Occipital lobe (tissue), 2 donors: ENCODE results near the gene VAC14. TPM values are rescaled to one million over a fixed set of nuclear protein-coding genes. Genes with fewer than 3 reads are reported as not detected.

Source experiments
- DNase-seq: peaks from one replicate; lab custom pipeline; 2025; lab: John Stamatoyannopoulos, UW
- total RNA-seq: library from RNA; depleted of rRNA; stranded (reverse); fragments of >200 nt; gene quantifications from one replicate; pipeline ENCODE4 v1.2.3, GENCODE V29; 2014

The VAC14 gene
- total RNA-seq, 1 donor from 2014 or later, result 15.9 TPM

DNA sequence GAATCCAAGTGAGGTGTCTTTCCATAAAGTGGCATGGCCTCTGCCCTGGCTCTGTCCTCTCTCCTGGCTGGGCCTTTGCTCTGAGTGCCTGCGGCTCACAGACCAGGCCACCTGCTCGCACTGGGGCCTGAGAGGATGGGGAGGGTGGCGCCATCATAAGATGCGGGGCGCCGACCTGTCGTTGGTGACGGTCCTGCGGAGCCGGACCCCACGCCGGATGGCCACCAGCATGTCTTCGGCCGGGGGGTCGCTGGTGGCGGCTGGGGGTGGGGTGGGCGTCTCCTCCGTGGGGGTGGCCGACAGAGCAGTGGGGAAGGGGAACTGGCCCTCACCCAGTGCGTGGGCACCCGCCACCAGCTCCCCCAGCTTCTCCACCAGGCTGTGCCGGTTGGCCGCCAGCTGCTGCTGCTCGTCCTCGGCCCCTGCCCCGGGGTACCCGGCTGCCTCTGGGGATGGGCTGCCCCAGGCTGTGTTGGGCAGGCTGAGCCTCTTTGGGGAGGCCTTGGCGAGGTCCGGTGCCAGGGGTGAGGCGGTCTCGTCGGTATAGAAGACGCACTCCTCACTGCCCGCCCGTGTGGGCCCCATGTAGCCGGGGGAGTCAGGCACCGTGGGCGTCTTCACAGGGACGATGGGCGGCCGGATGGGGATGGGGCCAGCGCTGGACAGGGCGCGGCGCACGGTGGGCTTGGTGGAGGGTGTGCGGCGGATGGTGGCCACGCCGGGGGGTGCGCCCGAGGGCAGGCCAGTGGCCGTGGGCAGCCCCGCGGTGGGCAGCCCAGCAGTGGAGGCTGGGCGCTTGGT lies 137.2 kb downstream of the VAC14 start:
- no peak for DNase-seq

GRCh38 chr16:70662991-70663523 lies 137.9 kb downstream of the VAC14 start:
- DNase-seq, result no peak

DNA sequence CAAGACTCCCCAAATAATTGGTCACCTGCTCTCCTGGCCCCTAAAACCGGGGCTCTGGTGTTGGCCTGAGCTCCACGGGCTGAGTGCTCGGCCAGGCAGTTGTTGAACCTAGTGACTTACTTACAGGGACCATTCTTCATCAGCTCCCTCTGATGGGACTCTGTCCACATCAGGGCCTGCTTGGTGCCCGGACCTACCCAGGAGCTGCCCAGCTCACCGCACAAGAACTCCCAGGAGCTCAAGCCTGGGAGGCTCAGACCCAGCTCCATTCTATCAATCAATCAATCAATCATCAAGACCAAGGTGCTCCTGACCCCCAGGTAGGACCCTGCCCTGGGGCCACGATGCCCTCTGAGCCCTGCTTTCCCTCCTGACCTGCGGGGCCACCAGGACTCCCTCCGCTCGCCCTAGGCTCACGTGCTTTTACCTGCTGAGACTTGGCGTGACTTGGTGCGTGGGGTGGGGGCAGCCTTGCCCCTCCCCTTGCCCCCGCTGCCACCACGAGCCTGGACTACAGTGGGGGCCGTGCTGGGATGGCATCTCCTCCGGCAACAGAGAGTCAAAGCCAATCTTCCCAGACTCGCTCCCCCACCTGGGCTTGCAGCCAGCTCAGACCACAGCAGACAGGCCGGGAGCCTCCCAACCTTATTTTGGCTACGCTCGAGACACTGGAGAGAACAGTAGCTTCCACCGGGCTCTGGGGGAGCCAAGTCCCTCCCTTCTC lies 138.9 kb downstream of the VAC14 start:
- no peak for DNase-seq

- DNase-seq, result no peak
Observed at GRCh38 chr16:70661534-70661917, 139.4 kb downstream of the VAC14 start.

DNA sequence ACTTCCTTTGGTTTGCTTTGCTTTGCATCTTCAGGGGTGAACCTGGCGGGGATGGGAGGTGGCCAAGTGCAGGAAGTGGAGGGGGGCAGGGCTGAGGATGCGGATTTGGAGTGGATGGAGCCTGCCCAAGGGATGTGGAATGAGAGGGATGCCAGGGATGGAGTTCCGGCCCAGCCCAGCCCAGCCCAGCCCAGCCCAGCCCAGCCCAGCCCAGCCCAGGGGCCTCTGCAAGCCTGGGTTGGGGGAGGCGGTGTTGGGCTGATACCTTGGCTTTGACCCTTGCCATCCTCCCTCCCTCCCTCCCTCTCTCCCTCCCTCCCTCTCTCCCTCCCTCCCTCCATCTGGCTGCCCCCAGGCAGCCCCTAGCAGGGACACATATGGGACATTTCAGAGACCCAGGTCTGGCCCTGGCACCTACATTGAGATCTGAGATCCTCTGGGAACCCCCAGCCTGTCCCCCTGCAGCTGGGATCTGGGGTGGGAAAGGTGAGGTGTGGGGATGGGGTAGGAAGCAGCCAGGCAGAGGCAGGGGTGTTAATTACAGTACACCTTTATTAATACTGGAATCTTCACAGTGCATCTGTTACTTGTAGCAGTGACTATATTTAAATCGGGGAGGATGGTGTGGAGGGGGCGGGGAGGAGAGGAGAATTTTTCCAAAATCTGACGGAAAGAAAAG lies 140.1 kb downstream of the VAC14 start:
- no peak for DNase-seq

- DNase-seq, result no peak
Observed at GRCh38 chr16:70659953-70660671, 140.8 kb downstream of the VAC14 start.

DNA sequence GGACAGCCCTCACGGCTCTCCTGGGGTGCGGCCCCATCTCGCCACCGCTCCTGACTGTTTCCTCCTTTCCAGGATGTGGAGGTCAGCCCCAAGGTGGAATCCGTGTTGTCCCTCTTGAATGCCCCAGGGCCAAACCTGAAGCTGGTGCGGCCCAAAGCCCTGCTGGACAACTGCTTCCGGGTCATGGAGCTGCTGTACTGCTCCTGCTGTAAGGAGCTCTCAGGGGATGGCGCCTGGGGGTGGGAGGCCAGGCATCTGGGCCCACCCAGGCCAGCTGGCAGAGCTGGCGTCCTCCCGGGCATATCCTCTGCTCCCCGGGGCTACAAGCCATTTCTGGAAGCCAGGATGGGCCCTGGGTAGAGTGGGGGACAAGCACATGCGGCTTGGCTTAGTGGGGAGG lies 141.4 kb downstream of the VAC14 start:
- DNase-seq, result no peak

DNA sequence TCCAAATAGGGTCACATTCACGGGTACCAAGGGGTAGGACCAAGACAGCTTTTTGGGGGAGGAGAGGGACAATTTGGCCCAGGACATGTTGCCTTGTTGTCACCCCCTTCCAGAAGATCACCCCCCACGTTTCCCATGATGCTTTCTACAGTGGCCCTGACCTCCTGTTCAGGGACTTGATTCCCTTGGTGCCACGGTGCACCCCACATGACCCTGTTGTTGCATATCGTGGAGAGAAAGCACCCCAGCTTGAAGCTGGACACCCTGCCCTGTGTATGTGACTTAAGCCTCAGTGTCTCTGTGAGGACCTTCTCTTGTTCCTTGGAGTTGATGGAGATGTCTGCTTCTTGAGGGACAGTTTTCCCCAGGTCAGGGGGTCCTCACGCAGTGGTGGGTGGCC lies 142.0 kb downstream of the VAC14 start:
- DNase-seq, result no peak

DNA sequence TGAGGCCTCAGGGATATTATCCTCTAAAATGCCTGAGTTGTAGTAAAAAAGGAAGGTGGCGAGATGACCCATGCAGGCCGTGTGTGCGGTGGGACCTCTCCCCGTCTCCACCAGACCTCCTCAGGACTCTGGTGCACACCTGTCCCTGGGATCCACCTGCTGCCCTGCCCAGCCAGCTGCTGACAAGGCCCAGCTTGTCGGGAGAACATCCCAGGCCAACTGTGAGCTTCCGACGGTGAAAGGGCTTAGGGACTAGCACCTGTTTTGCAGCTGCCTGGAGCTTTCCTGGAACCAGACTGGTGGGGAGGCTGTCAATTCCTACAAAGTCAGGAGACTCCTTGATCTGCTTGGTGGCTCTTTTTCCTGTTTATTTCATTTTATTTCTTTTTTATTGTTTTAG lies 143.0 kb downstream of the VAC14 start:
- DNase-seq, result no peak

- DNase-seq, result no peak
Observed at GRCh38 chr16:70656712-70657263, 144.2 kb downstream of the VAC14 start.

- no peak for DNase-seq
Observed at GRCh38 chr16:70656065-70656711, 144.8 kb downstream of the VAC14 start.

- peak; percentile 67 for DNase-seq
Observed at GRCh38 chr16:70653809-70654771, 146.9 kb downstream of the VAC14 start.

DNA sequence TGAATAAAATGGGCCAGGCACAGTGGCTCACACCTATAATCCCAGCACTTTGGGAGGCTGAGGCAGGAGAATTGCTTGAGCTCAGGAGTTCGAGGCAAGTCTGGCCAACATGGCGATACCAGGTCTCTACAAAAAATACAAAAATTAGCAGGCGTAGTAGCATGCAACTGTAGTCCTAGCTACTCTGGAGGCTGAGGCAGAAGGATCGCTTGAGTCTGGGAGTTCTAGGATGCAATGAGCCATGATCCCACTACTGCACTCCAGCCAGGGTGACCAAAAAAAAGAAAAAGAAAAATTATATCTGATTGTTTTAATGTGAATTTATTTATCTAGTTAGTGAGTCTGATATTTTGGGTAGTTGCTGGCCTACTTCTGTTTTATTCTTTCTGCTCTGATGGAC lies 147.6 kb downstream of the VAC14 start:
- no peak for DNase-seq

GRCh38 chr16:70652322-70652721 lies 148.6 kb downstream of the VAC14 start:
- DNase-seq, result no peak

DNA sequence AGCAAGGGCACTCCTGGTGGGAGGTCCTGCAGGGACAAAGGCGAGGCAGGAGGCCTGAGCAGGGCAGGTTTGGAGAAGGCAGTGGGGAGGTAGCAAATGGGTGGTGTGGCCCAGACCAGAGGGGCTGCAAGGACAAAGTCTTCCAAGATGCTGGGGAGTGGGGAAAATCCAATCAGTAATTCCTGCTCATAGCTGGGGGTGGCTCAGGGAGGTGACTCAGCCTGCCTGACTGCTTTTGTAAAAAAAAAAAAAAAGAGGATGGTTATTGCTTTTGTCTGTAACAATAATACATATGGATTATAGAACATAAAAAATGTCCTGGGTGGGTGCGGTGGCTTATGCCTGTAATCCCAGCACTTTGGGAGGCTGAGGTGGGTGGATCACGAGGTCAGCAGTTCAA lies 149.4 kb downstream of the VAC14 start:
- no peak for DNase-seq

DNA sequence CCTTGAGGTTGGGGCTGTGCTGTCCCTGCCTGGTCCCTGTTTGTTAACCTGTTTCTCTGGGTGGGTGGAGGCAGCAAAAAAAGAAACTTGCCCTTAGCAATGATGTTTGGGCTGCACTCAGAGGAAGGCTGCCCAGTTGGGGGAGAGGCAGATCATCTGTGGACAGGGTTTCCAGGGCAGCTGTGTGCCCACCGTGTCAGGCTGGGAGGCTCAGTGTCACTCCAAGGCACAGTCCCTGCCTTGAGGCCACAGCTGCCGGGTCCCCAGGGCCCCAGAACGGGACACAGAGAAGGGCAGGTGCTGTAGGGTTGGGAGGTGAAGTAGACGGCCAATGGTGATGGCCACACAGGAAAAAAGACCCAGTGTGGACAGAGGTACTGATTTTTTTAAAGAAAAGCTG lies 150.7 kb downstream of the VAC14 start:
- no peak for DNase-seq

GRCh38 chr16:70649300-70649699 lies 151.7 kb downstream of the VAC14 start:
- DNase-seq, result no peak

- no peak for DNase-seq
Observed at GRCh38 chr16:70648606-70649005, 152.4 kb downstream of the VAC14 start.
